CD4-positive, alpha-beta T cell treated with Interleukin-15 for 4 hours (primary cell): ENCODE measurements around the gene ANO9.
"Not testable (repeated sequence)": the region's sequence is repeated elsewhere in the genome, so short reads cannot be mapped to it uniquely, and the experiment has no call there.

Source experiments
- DNase-seq: peaks from one replicate; pipeline ENCODE4 v3.0.0-alpha.2; 2020; ENCODE audit warnings: low spot score

The ANO9 gene

GRCh38 chr11:433641-434040, 8.2 kb downstream of the ANO9 start:
- no peak for DNase-seq

GRCh38 chr11:433111-433510, 8.7 kb downstream of the ANO9 start:
- no peak for DNase-seq

GRCh38 chr11:432501-433100, 9.2 kb downstream of the ANO9 start:
- DNase-seq: no peak

GRCh38 chr11:431921-432320, 9.9 kb downstream of the ANO9 start:
- no peak for DNase-seq

GRCh38 chr11:429931-430456, 11.8 kb downstream of the ANO9 start:
- no peak for DNase-seq

GRCh38 chr11:429391-429790, 12.4 kb downstream of the ANO9 start:
- no peak for DNase-seq

- no peak for DNase-seq
These were observed 13.5 kb downstream of the ANO9 start for GRCh38 chr11:428295-428694.

GRCh38 chr11:426851-427250, 15.0 kb downstream of the ANO9 start:
- DNase-seq: no peak

- no peak for DNase-seq
These were observed 16.5 kb downstream of the ANO9 start for GRCh38 chr11:425301-425700.

GRCh38 chr11:424766-425165, 17.0 kb downstream of the ANO9 start:
- DNase-seq: not testable (repeated sequence)

GRCh38 chr11:424232-424631, 17.6 kb downstream of the ANO9 start:
- DNase-seq: no peak

- DNase-seq: no peak
These were observed 19.6 kb downstream of the ANO9 start for GRCh38 chr11:422249-422656.

- no peak for DNase-seq
These were observed 20.9 kb downstream of the ANO9 start for GRCh38 chr11:420911-421321.

- no peak for DNase-seq
These were observed 21.5 kb downstream of the ANO9 start for GRCh38 chr11:420054-420910.

GRCh38 chr11:419248-420005, 22.4 kb downstream of the ANO9 start:
- DNase-seq: no peak

- no peak for DNase-seq
These were observed 23.2 kb downstream of the ANO9 start for GRCh38 chr11:418343-419247.

GRCh38 chr11:417652-418342, 24.0 kb downstream of the ANO9 start:
- no peak for DNase-seq

- DNase-seq: peak; percentile 40
These were observed 24.8 kb downstream of the ANO9 start for GRCh38 chr11:416757-417621.

- no peak for DNase-seq
These were observed 25.6 kb downstream of the ANO9 start for GRCh38 chr11:416051-416756.
